Measurements from ENCODE around the gene HIVEP3.

DNA sequence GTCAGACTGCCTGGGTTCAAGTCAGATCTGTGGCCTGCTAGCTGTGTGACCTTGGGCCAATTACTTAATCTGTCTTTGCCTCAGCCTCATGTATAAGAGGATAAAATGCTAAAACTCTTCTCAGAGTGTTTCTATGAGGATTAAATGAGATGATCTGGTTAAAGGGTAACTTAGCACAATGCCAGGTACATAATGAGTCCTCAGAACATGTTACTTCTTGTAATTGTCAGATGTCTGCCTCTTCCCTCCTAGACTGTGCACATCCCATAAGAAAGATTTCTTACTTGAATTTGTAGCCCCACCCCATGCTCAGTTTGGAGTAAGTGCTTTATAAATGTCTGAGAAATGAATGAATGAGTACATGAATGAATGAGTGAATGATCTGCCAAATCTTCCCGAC lies 34.6 kb upstream of the HIVEP3 start:
- TF ChIP-seq, protein P1, sequence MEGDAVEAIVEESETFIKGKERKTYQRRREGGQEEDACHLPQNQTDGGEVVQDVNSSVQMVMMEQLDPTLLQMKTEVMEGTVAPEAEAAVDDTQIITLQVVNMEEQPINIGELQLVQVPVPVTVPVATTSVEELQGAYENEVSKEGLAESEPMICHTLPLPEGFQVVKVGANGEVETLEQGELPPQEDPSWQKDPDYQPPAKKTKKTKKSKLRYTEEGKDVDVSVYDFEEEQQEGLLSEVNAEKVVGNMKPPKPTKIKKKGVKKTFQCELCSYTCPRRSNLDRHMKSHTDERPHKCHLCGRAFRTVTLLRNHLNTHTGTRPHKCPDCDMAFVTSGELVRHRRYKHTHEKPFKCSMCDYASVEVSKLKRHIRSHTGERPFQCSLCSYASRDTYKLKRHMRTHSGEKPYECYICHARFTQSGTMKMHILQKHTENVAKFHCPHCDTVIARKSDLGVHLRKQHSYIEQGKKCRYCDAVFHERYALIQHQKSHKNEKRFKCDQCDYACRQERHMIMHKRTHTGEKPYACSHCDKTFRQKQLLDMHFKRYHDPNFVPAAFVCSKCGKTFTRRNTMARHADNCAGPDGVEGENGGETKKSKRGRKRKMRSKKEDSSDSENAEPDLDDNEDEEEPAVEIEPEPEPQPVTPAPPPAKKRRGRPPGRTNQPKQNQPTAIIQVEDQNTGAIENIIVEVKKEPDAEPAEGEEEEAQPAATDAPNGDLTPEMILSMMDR (conservative IDR thresholded peaks at IDR 0.05): no peak
- TF ChIP-seq EZH2 (IDR thresholded peaks at IDR 0.05; ENCODE audit: low read depth): no peak
